Glutamatergic neuron (in vitro differentiated cells): ENCODE data around the gene SRSF7. TPM values are rescaled to one million over a fixed set of nuclear protein-coding genes. Genes with fewer than 3 reads are reported as not detected.
"Not testable (repeated sequence)": the region's sequence is repeated elsewhere in the genome, so short reads cannot be mapped to it uniquely, and the experiment has no call there.

ENCODE experiments used
- DNase-seq: peaks from one replicate; pipeline ENCODE4 v3.0.0; 2022
- H3K27ac Mint-ChIP-seq: one replicate; pipeline ENCODE4 v1.8.0; 2020; ENCODE audit warnings: mild to moderate bottlenecking, mixed read lengths, inconsistent platforms; ENCODE audit not compliant: unreplicated experiment
- H3K27me3 Mint-ChIP-seq: one replicate; pipeline ENCODE4 v1.8.0; 2020; ENCODE audit warnings: mild to moderate bottlenecking, moderate library complexity, mixed read lengths, inconsistent platforms; ENCODE audit not compliant: unreplicated experiment
- H3K36me3 Mint-ChIP-seq: one replicate; pipeline ENCODE4 v1.8.0; 2020; ENCODE audit warnings: mild to moderate bottlenecking, mixed read lengths, inconsistent platforms; ENCODE audit not compliant: unreplicated experiment
- H3K4me1 Mint-ChIP-seq: one replicate; pipeline ENCODE4 v1.8.0; 2020; ENCODE audit warnings: mild to moderate bottlenecking, low read depth, mixed read lengths, inconsistent platforms; ENCODE audit not compliant: unreplicated experiment
- H3K4me3 Mint-ChIP-seq: one replicate; pipeline ENCODE4 v1.8.0; 2020; ENCODE audit warnings: mild to moderate bottlenecking, mixed read lengths, inconsistent platforms; ENCODE audit not compliant: unreplicated experiment
- H3K9me3 Mint-ChIP-seq: one replicate; pipeline ENCODE4 v1.8.0; 2020; ENCODE audit warnings: mild to moderate bottlenecking, moderate library complexity, mixed read lengths, inconsistent platforms; ENCODE audit not compliant: unreplicated experiment
- total RNA-seq: library from RNA; stranded (reverse); fragmentation: NEBNext Ultra II Directional; extraction: Animal tissue kit (Norgen Biotek cat#: 25700); gene quantifications from one replicate; pipeline ENCODE4 v1.2.1, GENCODE V29; 2021; ENCODE audit not compliant: unreplicated experiment
- TF ChIP-seq, protein P1 (sequence below): fragments of 200-600 bp; sonication (generic); IDR thresholded peaks from one replicate; pipeline ENCODE4 v1.5.0; 2021; ENCODE audit not compliant: partially characterized antibody, unreplicated experiment

SRSF7 gene
- total RNA-seq, 1 donor from 2014 or later, result 155 TPM

DNA sequence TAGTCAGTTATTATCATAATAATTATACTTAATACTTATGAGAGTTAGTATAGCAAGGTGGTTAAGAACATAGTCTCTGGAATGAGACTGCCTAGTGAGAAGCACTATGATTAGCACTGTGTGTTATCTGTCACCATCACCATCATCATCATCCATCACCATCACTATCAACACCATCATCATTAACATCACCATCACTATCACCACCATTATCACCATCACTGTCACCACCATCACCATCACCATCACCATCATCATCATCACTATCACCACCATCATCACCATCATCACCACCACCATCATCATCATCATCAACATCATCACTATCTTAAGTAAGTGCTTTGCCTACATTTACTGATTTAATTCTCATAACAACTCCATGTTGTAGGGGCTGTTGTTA lies 39.6 kb downstream of the SRSF7 start:
- TF ChIP-seq, protein P1, sequence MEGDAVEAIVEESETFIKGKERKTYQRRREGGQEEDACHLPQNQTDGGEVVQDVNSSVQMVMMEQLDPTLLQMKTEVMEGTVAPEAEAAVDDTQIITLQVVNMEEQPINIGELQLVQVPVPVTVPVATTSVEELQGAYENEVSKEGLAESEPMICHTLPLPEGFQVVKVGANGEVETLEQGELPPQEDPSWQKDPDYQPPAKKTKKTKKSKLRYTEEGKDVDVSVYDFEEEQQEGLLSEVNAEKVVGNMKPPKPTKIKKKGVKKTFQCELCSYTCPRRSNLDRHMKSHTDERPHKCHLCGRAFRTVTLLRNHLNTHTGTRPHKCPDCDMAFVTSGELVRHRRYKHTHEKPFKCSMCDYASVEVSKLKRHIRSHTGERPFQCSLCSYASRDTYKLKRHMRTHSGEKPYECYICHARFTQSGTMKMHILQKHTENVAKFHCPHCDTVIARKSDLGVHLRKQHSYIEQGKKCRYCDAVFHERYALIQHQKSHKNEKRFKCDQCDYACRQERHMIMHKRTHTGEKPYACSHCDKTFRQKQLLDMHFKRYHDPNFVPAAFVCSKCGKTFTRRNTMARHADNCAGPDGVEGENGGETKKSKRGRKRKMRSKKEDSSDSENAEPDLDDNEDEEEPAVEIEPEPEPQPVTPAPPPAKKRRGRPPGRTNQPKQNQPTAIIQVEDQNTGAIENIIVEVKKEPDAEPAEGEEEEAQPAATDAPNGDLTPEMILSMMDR, result no peak
- Mint-ChIP-seq H3K27me3 (no peaks in the 10 kb centered on the region), H3K9me3 (peaks cover 1% of the 10 kb centered on the region), H3K4me3 (no peak overlapping the region), H3K27ac (no peak overlapping the region), H3K36me3 (peaks cover 6% of the 10 kb centered on the region), H3K4me1 (peaks cover 4% of the 10 kb centered on the region)
- no peak for DNase-seq

GRCh38 chr2:38709567-38710194 lies 41.5 kb downstream of the SRSF7 start:
- H3K36me3 Mint-ChIP-seq, result peaks cover 6% of the 10 kb centered on the region
- peaks cover 3% of the 10 kb centered on the region for H3K9me3 Mint-ChIP-seq
- H3K4me3 Mint-ChIP-seq, result no peak overlapping the region
- H3K27ac Mint-ChIP-seq, result no peak overlapping the region
- DNase-seq, result no peak
- H3K27me3 Mint-ChIP-seq, result no peaks in the 10 kb centered on the region
- peaks cover 4% of the 10 kb centered on the region for H3K4me1 Mint-ChIP-seq
- TF ChIP-seq, protein P1, result no peak

- DNase-seq, result no peak
- peaks cover 3% of the 10 kb centered on the region for H3K9me3 Mint-ChIP-seq
- H3K4me3 Mint-ChIP-seq, result no peak overlapping the region
- no peaks in the 10 kb centered on the region for H3K27me3 Mint-ChIP-seq
- peaks cover 6% of the 10 kb centered on the region for H3K36me3 Mint-ChIP-seq
- H3K27ac Mint-ChIP-seq, result no peak overlapping the region
- TF ChIP-seq, protein P1, result no peak
- peaks cover 4% of the 10 kb centered on the region for H3K4me1 Mint-ChIP-seq
These were observed 42.1 kb downstream of the SRSF7 start for GRCh38 chr2:38708900-38709566.

- not testable (repeated sequence) for H3K27ac Mint-ChIP-seq, H3K9me3 Mint-ChIP-seq, DNase-seq, H3K36me3 Mint-ChIP-seq, H3K4me3 Mint-ChIP-seq, H3K4me1 Mint-ChIP-seq, H3K27me3 Mint-ChIP-seq
These were observed 42.7 kb downstream of the SRSF7 start for GRCh38 chr2:38708491-38708890.

DNA sequence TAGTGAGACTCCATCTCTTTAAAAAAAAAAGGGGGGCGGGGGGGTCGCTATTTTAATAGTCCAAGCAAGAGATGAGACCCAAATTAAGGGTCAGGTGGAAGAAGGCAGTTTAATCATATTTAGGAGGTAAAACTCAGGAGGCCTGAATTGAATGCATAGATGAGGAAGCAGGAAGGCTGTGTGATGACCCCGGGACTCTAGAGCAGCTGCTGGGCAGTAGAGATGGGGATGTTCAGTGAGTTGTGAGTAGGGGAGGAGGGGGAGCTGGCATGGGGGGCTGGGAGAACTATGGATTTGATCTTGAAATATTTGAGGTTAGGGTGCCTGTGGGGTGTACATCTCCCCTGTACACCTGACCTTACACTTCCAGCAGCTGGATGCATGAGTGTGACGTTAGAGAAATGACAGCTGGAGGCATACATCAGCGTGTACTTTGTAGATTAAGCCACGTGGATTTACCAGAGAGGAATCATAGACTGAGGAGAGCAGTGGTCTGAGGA lies 44.3 kb downstream of the SRSF7 start:
- H3K36me3 Mint-ChIP-seq, result peaks cover 6% of the 10 kb centered on the region
- H3K4me3 Mint-ChIP-seq, result no peak overlapping the region
- no peak for DNase-seq
- peaks cover 3% of the 10 kb centered on the region for H3K9me3 Mint-ChIP-seq
- H3K27me3 Mint-ChIP-seq, result no peaks in the 10 kb centered on the region
- TF ChIP-seq, protein P1, result no peak
- H3K27ac Mint-ChIP-seq, result no peak overlapping the region
- H3K4me1 Mint-ChIP-seq, result peaks cover 4% of the 10 kb centered on the region
